GM19397 (cell line): ENCODE data around the gene ADAMTS20.
A peak's percentile ranks its signal among the peaks of the same experiment; 100 is the strongest.

ENCODE experiments used
- ATAC-seq: cut with Tn5 transposase; IDR thresholded peaks from one replicate; pipeline ENCODE4 v1.9.1; 2021; ENCODE audit warnings: mild to moderate bottlenecking, moderate library complexity; ENCODE audit not compliant: unreplicated experiment

ADAMTS20 gene

DNA sequence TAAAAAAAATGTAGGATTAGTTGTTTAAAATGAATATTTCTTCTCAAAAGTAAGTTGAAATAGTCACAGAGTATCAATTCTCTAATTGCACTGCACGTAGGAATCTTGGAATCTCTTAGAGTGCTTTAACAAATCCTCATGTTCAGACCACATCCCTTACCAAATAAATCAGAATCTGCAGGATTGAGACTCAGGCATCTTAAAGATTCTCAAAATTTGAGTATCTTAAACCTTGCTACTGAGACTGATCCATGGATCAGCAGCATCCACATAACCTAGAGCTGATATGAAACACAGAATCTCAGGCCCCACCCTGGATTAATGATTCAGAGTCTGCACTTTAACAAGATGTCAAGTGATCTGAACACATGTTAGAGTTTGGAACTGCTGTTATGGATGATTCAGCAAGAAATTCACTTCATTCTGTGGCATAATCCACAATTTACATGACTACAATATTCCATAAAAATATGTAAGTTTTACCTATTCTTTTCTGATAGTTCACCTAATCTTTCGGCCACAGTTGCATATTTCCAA lies 58.7 kb downstream of the ADAMTS20 start:
- ATAC-seq: no peak

DNA sequence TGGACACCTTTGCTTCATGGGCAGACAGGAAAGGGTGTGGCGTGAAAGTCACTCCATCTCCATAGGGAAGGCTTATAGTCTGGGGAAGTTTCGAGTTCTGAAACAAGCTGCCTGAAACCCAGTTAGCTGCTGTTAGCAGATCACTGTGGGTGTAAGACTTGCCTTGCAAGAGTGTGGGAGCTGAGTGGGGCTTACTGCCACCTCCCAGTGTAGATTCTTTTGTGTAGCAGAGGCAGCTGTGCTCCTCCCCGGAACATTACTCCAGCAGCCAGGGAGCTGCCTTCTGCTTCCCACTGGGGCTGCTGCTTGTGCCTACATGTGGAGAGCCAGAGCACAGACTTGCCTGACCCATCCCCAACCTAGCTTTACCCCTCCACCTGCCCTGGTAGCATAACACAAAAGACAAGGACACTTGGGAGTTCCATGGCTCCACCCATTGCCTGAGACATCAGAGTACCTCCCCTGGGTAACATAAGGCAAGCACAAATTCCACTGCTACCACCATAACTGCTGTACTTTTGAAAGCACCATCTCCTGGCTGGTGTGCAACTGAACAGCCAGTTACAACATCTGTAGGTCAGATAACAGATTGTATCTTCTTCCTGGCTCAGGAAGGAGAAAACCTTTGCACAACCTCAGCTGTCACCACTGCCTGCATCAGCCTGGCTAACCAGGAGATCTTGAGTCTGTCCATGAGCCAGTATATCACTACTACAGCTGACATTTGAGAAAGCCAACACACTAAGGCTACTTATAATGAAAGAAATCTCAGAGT lies 69.5 kb downstream of the ADAMTS20 start:
- ATAC-seq: no peak

DNA sequence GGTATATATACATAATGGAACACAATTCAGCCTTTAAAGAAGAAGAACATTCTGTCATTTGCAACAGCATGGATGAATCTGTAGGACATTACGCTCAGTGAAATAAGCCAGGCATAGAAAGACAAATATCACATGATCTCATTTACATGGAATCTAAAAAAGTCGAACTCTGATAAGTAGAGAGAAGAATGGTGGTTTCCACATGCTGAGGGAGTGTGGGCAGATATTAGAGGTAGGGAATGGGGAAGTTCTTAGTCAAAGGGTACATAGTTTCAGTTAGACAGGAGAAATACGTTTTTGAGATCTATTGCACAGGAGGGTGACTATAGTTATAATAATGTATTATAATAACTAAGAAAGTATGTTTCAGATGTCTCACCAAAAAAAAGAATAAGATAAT lies 71.4 kb downstream of the ADAMTS20 start:
- ATAC-seq: no peak

DNA sequence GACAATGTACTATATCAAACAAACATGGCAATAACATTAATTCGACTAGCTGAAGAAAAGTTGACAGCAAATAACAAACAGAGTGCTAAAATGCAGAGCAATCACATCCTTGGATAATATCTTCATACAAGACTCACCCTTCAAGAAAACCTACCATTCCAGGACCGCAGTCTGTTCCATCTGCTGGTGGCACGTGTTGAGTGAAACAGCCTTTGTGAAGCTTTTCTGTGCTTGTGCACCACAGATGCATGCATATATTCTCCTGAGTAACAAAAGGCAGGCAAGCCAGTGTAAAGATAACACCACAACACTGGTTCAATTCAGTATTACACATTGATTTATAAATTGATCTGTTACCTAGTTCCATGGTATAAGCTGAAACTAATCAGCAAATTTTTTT lies 89.3 kb downstream of the ADAMTS20 start:
- no peak for ATAC-seq

DNA sequence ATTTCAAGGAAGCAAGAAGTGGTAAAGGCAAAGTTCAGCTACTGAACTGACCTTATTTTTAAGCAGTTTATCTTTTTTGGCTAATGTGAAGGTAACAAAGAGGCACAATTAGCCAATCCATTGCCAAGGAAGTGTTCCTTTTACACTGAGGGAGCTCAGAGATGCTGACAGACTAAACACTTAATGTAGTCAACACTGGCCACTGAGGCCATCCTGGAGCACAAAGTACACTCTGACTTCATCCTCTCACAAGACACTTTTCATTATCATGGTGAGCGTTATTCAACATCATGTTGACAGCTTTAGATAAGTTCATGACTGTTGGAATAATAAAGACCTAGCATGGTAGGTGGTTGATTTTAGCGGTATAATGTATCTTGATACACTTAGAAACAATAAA lies 89.9 kb downstream of the ADAMTS20 start:
- no peak for ATAC-seq

DNA sequence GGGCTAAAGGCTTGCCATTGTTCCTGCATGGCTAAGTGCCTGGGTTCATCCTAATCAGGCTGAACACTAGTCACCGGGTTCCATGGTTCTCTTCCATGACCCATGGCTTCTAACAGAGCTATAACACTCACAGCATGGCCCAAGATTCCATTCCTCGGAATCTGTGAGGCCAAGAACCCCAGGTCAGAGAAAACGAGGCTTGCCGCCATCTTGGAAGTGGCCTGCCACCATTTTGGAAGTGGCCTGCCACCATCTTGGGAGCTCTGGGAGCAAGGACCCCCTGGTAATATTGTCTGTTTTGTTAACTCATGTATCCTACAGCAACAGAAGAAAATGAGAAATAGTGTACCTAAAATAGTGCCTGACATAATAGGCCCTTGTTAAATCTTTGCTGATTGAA lies 92.7 kb downstream of the ADAMTS20 start:
- ATAC-seq: no peak

DNA sequence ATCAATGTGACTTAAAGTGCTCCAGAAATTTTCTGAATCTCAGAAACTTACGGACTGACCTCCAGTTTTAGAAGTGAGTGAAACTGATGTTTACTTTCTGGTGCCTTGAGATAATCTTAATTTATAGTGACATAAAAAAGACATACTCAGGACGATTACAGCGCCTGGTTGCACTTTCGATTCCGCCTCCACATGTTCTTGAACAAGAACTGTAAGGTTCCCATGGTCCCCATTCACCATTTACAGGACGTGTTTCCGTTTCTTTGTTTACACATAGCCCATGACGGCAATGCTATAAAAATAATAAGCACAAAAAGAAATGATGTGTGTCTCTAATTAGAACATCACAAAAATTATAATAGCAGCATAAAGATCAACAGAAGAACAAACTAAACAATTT lies 98.2 kb downstream of the ADAMTS20 start:
- ATAC-seq: no peak

DNA sequence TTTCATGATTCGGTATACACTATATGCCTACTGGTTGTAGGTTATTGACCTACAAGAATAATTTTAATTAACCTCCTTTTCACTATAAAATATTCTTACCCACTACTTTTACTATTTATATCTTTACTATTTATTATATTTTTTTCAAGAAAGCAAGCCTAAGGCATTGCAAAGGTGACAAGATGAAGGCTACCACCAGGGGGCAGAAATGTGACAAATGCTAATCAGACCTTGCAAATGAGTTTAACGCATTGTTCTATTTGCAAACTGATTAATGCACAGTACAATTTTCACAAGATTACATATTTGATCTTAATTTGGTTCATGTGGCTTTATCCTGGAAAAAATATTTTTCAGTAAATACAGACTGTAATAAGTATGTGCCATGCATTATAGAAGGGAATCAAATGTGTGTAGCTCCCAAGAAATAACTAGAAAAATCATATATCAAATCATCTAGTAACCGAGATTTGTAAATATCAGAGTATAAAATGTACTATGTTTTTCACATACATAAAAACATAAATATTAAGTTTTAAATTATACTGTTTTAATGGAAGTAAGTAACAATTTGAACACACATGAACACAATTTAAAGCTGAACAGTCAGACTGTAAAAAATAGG lies 107.0 kb downstream of the ADAMTS20 start:
- ATAC-seq: peak; percentile 76

DNA sequence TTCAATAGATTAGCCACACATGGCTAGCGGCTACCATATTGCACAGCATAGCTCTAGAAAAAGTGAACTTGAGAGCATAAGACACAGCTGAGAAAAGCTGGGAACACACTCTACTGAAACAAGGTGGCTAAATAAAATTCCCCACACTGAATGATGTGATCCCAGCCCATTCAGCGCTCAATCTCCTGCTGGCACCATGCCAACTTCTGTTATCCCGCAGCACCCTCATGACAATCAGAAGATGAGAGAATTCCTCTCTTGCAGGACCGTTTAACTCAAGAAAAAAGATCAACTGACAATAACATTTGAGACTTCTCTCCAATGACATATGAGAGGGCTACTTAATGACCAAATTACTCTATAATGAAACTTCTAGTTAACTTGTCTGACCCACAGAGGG lies 115.4 kb downstream of the ADAMTS20 start:
- ATAC-seq: no peak

DNA sequence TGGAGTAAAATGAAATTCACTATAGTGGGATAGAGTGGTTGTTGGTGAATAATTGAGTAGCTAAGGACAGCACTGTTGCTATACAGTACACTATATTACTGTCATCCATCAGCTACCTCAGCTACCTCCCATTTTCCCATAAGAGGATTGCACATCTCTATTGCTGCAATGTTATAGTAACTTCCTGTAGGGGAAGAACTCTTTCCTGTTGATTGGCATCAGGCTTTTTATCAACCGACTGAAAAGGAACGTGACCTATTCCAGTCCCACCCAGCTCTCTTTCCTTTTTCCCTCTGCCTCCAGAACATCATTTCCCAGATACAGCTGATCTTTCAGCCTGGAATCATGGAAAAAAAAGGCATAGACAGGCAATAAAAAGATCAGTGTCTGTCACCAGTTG lies 117.4 kb downstream of the ADAMTS20 start:
- ATAC-seq: no peak

DNA sequence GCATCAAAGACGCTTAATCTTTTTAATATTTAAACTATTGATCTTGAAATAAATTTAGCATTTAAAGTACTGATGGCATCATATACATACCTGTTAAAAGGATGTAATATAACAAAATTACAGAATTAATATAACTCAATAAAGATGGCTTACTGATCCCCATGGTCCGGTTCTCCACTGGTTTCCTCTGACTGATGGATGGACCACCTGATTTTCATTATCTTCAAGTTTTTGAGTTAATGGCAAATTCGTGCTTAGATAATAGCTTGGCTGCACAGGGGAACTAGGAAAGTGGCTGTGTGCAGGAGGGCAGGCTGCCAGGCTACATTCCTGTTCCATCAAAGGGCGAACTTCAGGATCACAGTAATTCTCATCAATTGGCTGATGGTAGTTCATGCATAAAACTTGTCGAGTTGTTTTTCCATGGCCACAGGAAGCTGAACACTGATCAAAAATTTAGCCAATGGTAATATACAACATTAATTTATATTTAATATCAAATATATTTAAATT lies 123.9 kb downstream of the ADAMTS20 start:
- ATAC-seq: no peak

DNA sequence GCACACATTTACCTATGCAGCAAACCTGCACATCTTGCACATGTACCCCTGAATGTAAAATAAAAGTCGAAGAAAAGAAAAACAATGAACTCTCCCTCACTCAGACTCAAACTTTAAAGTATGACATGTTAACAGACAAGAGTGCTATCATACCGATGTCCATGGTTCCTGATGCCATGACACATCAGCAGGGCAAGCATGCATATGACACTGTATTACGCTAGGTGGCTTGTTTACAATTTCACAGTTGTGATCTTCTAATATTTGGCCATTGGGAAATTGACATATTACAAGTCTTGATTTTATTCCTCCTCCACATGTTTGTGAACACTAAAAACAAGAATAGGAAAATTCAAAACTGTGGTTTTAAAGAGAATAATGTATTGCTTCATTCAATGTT lies 126.6 kb downstream of the ADAMTS20 start:
- ATAC-seq: no peak

DNA sequence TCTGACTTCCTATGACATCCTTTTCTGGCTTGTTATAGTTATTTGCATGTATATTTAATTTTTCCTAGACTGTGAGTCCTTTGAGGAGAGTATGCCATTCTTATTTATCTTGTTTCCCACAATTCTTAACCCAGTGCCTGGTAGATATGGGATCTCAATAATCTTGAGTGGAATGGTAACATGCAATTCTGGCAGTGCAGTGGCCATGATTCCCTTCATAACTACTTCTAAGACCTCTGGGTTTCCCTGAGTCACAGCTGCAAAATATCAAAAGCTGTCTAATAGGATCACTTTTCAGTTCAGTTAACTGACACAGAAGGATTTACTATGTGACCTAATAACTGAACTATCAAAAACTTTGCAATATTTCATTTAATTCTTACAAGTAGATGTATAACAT lies 135.0 kb downstream of the ADAMTS20 start:
- no peak for ATAC-seq

DNA sequence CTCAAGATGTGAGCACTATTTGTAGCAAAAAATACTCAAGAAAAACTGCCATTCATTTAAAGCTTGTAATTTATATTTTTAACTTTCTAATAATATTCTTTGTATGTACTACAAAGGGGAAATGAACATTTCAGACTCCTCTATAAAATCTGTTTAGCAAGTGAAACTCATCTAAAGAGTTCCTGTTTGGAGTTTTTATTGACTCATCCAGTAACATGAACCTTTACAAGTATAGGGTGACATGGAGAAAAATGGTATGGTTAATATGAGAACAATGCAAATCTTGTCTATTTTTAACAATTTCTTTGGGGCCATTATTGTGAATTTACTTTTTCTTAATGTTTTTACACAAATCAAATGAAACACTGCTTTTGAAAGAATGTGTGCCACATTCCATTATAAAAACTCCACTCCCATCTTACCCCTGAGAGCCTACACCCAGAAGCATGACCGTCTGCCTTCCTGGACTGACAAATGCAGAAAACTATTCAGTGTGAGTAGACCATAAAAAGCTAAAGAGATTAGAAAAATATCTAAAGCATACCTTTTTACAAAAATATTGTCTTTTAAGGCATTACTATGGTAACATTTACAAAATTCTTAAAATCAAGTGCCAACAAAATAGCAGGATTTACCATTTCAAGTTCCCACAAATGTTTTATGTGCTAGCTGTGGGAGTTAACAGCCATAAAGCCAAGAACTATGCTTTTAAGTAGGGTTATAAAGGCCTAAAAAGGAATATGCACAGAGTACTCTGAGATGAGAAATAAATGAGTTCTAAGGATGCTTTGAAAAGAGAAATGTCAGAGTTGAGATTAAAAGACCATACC lies 144.0 kb downstream of the ADAMTS20 start:
- ATAC-seq: peak; percentile 64

DNA sequence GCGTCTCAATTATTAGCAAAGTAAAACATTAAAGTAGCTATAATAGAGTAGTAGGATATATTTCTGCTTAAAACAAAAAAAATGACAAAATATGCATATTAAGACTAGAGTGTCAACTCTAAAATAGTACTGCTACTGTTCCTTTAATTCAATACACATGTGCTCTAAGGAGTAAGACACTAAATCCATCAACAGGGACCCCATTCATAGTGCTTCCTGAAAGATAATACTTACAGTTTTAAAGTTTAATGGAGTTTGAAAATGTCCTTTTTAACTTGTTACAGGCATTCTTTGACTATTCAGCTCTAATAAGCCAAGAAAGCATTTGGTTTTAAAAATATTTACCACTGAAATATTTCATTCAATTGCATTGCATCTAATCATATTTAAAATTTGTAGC lies 145.2 kb downstream of the ADAMTS20 start:
- no peak for ATAC-seq

DNA sequence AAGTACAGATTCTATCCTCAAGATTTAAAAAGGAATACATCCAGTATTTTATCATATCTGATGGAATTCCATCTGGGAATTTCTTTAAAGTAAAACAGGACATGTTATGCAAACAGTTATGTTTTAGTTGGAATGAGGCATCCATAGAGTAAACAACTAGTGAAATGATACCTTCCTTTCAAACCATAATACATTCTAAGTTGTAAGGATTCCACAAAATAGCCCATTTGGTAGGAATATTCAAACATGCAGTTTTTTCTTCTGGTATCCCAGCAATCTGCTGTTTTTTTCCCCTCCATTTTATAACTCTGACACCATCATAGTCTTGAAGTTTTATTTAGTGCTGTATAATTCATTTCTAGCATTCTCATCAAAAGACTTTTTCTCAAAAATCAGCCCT lies 149.6 kb downstream of the ADAMTS20 start:
- no peak for ATAC-seq

DNA sequence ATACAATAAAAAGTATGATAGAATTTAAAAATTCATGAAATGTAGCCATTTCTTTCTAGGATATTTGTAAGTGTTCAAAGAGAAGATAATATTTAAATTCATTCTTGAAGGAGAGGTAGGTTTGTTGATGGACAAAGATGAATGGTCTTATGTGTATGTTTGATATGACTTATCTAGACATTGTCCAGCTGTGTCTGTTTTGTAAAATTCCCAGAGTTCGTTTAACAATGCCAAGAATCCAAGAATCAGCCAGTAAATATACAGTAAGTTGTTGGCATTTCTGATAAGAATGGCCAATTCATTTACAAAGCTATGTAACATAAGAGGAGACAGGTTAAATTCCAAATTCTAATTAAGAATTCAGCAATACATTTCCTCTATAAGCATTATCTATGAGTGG lies 150.9 kb downstream of the ADAMTS20 start:
- ATAC-seq: no peak

DNA sequence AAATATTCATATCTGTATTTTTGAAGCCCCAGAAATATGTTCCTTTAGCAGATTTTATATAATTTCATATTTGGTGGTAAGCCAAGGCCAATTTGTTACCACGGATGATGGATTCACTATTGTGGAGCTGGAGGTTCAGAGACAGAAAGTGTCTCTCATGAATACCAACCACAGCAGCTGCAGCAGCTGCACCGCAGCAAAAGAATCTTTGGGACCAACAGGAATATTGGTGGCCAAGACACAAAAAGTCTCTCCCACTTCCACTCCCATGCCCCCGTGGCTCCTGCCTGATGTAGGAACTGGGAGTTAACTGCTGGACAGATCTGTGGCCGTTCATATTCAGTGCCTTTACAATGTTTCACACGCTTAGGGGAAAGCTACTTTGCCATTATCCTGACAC lies 155.3 kb downstream of the ADAMTS20 start:
- no peak for ATAC-seq

DNA sequence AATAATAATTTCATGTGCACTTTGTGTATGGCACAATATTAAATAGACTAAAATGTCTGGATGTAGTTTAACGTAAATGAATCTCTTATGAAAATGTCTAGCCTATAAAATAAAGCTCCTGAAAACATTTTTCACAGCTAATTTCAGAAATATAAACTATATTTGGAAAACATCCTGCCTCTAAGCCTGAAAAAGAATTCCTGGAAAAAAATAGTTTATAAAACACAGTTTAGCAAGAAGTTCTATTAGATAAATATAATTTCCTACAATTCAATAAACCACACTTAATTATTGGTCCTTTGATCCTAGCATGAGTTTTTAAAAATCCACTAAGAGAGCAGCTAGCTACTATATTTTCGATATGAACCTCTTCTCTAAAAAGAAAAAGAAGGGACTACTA lies 159.9 kb downstream of the ADAMTS20 start:
- ATAC-seq: no peak

DNA sequence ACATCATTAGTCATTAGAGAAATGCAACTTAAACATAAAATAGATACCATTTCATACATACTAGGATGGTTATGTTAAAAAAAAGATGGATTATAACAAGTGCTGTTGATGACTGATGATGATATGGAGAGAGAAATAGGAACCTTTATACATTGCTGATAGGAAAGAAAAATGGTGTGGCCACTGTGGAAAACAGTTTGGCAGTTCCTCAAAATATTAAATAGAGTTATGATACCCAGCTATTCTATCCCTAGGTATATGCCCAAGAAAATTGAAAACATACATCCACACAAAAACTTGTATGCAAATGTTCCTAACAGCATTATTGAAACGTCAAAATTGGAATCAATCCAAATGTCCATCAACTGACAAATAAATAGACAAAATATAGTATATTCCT lies 170.1 kb downstream of the ADAMTS20 start:
- ATAC-seq: no peak

DNA sequence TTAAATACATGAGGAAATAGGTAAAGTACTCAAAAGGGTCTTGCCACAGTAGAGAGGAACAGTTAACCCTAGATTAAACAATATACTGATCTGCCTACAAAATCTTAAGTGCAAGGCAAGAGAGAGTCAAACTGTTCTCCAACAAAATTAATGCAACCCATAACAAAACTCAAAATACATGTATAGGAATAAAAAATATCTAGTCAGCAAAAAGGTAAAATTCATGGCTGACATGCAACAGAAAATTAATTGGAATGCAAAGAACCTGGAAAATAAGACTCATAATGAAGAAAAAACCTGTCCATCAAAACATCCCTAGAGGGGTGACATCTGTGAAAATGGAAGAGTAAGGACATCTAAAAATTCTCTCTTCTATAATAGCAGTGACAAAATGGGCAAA lies 173.6 kb downstream of the ADAMTS20 start:
- no peak for ATAC-seq
